ENCODE results near the gene SLC25A41. TPM values are rescaled to one million over a fixed set of nuclear protein-coding genes. Genes with fewer than 3 reads are reported as not detected.

SLC25A41 gene
- total and polyA plus RNA-seq, 2 donors (not counting 1 experiment from before 2014, with no cell fraction given), result 0.30 to 0.48 TPM

- peak overlapping the region; percentile 96 for H2AFZ ChIP-seq (ENCODE audit: insufficient read depth, low read depth, low read length, poor library complexity, severe bottlenecking)
- H3K27ac Mint-ChIP-seq, result peak overlapping the region; percentile 95
- H3K9me3 Mint-ChIP-seq (ENCODE audit: insufficient read depth), result no peaks in the 10 kb centered on the region
- H3K4me3 ChIP-seq (ENCODE audit: control extremely low read depth in 1 of 5, extremely low read depth in 1 of 5, insufficient read depth in 1 of 5, low read depth in 2 of 5, low read length in 4 of 5), result peak overlapping the region in 3 of 5 experiments; percentile 73 to 97 (median 90)
- H3K4me1 ChIP-seq (ENCODE audit: control insufficient read depth in 2 of 2, insufficient read depth in 2 of 2, low read length in 2 of 2), result peaks cover 13 to 23% of the 10 kb centered on the region in 2 donors
- no peaks in the 10 kb centered on the region for H3K9me3 ChIP-seq (ENCODE audit: control extremely low read depth in 1 of 3, control insufficient read depth in 2 of 3, insufficient read depth in 1 of 3, low read length in 2 of 3)
- H3K36me3 ChIP-seq (replicated peaks in 1 of 2; ENCODE audit: control extremely low read depth in 1 of 2, control insufficient read depth in 1 of 2, extremely low read depth in 1 of 2, insufficient read depth in 2 of 2, low read length in 1 of 2), result peaks cover 0 to 21% of the 10 kb centered on the region in 2 experiments
- H4K20me1 ChIP-seq (ENCODE audit: control insufficient read depth, insufficient read depth, low read length, poor library complexity, severe bottlenecking), result no peaks in the 10 kb centered on the region
- no peak for ATAC-seq (ENCODE audit: low read depth)
- peak overlapping the region; percentile 88 for H3K4me2 ChIP-seq (replicated peaks; ENCODE audit: low read depth, low read length, poor library complexity, severe bottlenecking)
- H3K4me3 Mint-ChIP-seq, result peak overlapping the region; percentile 98
- peak overlapping the region; percentile 98 for H3K9ac ChIP-seq (ENCODE audit: low read length)
- WGBS (ENCODE audit: insufficient coverage), result 97% methylated on average over 8 of the region's 8 CpGs
- intact Hi-C loops (cut with micrococcal nuclease), result loop anchor here (5.0 kb wide), 1 partner anchor 110 kb away; the partner anchor contains the start of gene ALKBH7
- H3K4me1 Mint-ChIP-seq, result peaks cover 26% of the 10 kb centered on the region
- CTCF ChIA-PET, result interaction anchor here (0.7 to 2.3 kb wide), 8 partner anchors 9 to 872 kb away, joined by 3 to 8 read pairs (median 4); no protein-coding TSS in a partner anchor
- no peak for TF ChIP-seq EZH2 (IDR thresholded peaks at IDR 0.05; ENCODE audit: borderline replicate concordance, insufficient read depth, low read depth, low read length, poor library complexity, severe bottlenecking)
- no peak for TF ChIP-seq CTCF (IDR thresholded peaks at IDR 0.05)
- peak overlapping the region; percentile 89 to 95 for H3K27ac ChIP-seq (ENCODE audit: low read length in 2 of 2)
- H3K27me3 Mint-ChIP-seq, result no peaks in the 10 kb centered on the region
- POLR2A ChIA-PET, result interaction anchor here (0.6 to 1.7 kb wide), 2 partner anchors 23 to 754 kb away, joined by 5 to 6 read pairs; partner anchors contain the start of gene SLC25A23
- no peaks in the 10 kb centered on the region for H3K27me3 ChIP-seq (replicated peaks in 1 of 4; ENCODE audit: control extremely low read depth in 1 of 4, control insufficient read depth in 3 of 4, insufficient read depth in 4 of 4, low read length in 3 of 4)
- H3K79me2 ChIP-seq (ENCODE audit: control insufficient read depth, insufficient read depth, low read length), result peaks cover 47% of the 10 kb centered on the region
- DNase-seq, result no peak
Observed at GRCh38 chr19:6482343-6482686, 48.8 kb upstream of the SLC25A41 start.

Measured in B cell (primary cell).